PC-9 (cell line): ENCODE measurements around the gene NR4A3. TPM values are rescaled to one million over a fixed set of nuclear protein-coding genes. Genes with fewer than 3 reads are reported as not detected.

ENCODE experiments used
- BruUV-seq: library from RNA; stranded (reverse); fragments of 400-500 nt; replicated peaks from 2 replicates; lab custom pipeline; 2021; lab: Mats Ljungman, UMichigan
- CTCF ChIA-PET: fragments of 300-600 bp; sonication (Branson Sonifier 250); formaldehyde crosslinking; loops from one replicate; lab custom pipeline; 2022; ENCODE audit warnings: antibody characterized with exemption; lab: Charles Lee
- POLR2A ChIA-PET: fragments of 300-600 bp; sonication (Branson Sonifier 250); formaldehyde crosslinking; loops from one replicate; lab custom pipeline; 2022; ENCODE audit warnings: antibody characterized with exemption; ENCODE audit not compliant: unreplicated experiment; lab: Charles Lee
- DNase-seq, 2 experiments: peaks; one replicate each; pipeline versions ENCODE4 v3.0.0 to v3.0.0-alpha.2; 2015 to 2022; ENCODE audit warnings: mixed read lengths in 1 of 2
- H2AFZ ChIP-seq: fragments of 200-600 bp; sonication (generic); 2 replicates; pipeline ENCODE4 v1.8.1; 2017; ENCODE audit warnings: antibody characterized with exemption
- H3F3A ChIP-seq: fragments of 200-600 bp; sonication (generic); 2 replicates; pipeline ENCODE4 v1.8.1; 2017; ENCODE audit warnings: antibody characterized with exemption, mild to moderate bottlenecking, low read depth; ENCODE audit not compliant: insufficient read depth
- H3K27ac ChIP-seq: fragments of 200-600 bp; sonication (generic); 2 replicates; pipeline ENCODE4 v1.6.1; 2016; ENCODE audit warnings: mixed run types
- H3K27me3 ChIP-seq: fragments of 200-600 bp; sonication (generic); 2 replicates; pipeline ENCODE4 v1.6.1; 2016; ENCODE audit warnings: low read depth, mixed run types; ENCODE audit not compliant: insufficient read depth
- H3K36me3 ChIP-seq: fragments of 200-600 bp; sonication (generic); 2 replicates; pipeline ENCODE4 v1.6.1; 2016; ENCODE audit warnings: low read depth, mixed run types
- H3K4me1 ChIP-seq: fragments of 200-600 bp; sonication (generic); replicated peaks from 2 replicates; pipeline ENCODE4 v1.6.1; 2016; ENCODE audit warnings: mixed run types; ENCODE audit not compliant: insufficient read depth
- H3K4me2 ChIP-seq: fragments of 200-600 bp; sonication (generic); 2 replicates; pipeline ENCODE4 v1.6.1; 2017; ENCODE audit warnings: mixed run types
- H3K4me3 ChIP-seq: fragments of 200-600 bp; sonication (generic); 2 replicates; pipeline ENCODE4 v1.6.1; 2016; ENCODE audit warnings: mixed run types
- H3K79me2 ChIP-seq: fragments of 200-600 bp; sonication (generic); 2 replicates; pipeline ENCODE4 v1.6.1; 2017; ENCODE audit warnings: low read depth, mixed run types
- H3K9me2 ChIP-seq: fragments of 200-600 bp; sonication (generic); 2 replicates; pipeline ENCODE4 v1.8.1; 2017; ENCODE audit warnings: mild to moderate bottlenecking; ENCODE audit not compliant: insufficient read depth
- H3K9me3 ChIP-seq: fragments of 200-600 bp; sonication (generic); 2 replicates; pipeline ENCODE4 v1.8.1; 2016; ENCODE audit warnings: low read depth; ENCODE audit not compliant: insufficient read depth
- H4K20me1 ChIP-seq: fragments of 200-600 bp; sonication (generic); 2 replicates; pipeline ENCODE4 v1.8.1; 2017; ENCODE audit not compliant: insufficient read depth
- CTCF ChIP-seq: fragments of 200-600 bp; sonication (generic); conservative IDR thresholded peaks from 2 replicates; pipeline ENCODE4 v1.6.1; 2017; ENCODE audit warnings: mixed run types, antibody characterized with exemption, mild to moderate bottlenecking, moderate library complexity
- EZH2 ChIP-seq: fragments of 200-600 bp; sonication (generic); IDR thresholded peaks from 2 replicates; pipeline ENCODE4 v1.8.0; 2017; ENCODE audit warnings: antibody characterized with exemption, low read depth
- intact Hi-C: fragments of 100-400 bp; cut with micrococcal nuclease; formaldehyde crosslinking; loops from one replicate; pipeline ENCODE4 v1.10.0; 2022; ENCODE audit not compliant: unreplicated experiment
- total RNA-seq: library from RNA; stranded (reverse); gene quantifications from 2 replicates; pipeline ENCODE4 v1.2.3, GENCODE V29; 2021

NR4A3 gene
- total RNA-seq, 1 experiment from 2014 or later = not detected

GRCh38 chr9:99870126-99870525 is 48.4 kb downstream of the NR4A3 start:
- no peak overlapping the region for H2AFZ ChIP-seq
- CTCF ChIA-PET = interaction anchor here (0.6 kb wide), 1 partner anchor 99 kb away, joined by 3 read pairs; no protein-coding TSS in a partner anchor

GRCh38 chr9:99873531-99873930 is 51.8 kb downstream of the NR4A3 start:
- Histone ChIP-seq H3K9me2 (no peaks in the 10 kb centered on the region), H4K20me1 (no peaks in the 10 kb centered on the region), H3K27ac (no peak overlapping the region), H3K4me1 (peaks cover 18% of the 10 kb centered on the region), H3K4me3 (no peak overlapping the region), H3K27me3 (no peaks in the 10 kb centered on the region), H3K36me3 (no peaks in the 10 kb centered on the region), H3K4me2 (no peak overlapping the region; the same call in 1 of the 2 replicates), H2AFZ (no peak overlapping the region), H3F3A (peaks cover 8% of the 10 kb centered on the region), H3K79me2 (no peaks in the 10 kb centered on the region), H3K9me3 (no peaks in the 10 kb centered on the region)
- no peak for TF ChIP-seq EZH2
- no peak for TF ChIP-seq CTCF
- ChIA-PET POLR2A (no interaction called here), CTCF (no interaction called here)
- intact Hi-C loops = no loop called here
- no TSS peak for BruUV-seq
- peak in 1 of 2 experiments; percentile 71 for DNase-seq

More at GRCh38 chr9:99870126-99870525, 48.4 kb downstream of the NR4A3 start:
- Histone ChIP-seq H3K36me3 (no peaks in the 10 kb centered on the region), H3K27ac (no peak overlapping the region), H3K4me2 (no peak overlapping the region), H4K20me1 (no peaks in the 10 kb centered on the region), H3K9me2 (no peaks in the 10 kb centered on the region), H3K4me1 (peaks cover 29% of the 10 kb centered on the region), H3K27me3 (no peaks in the 10 kb centered on the region), H3K4me3 (no peak overlapping the region), H3K79me2 (no peaks in the 10 kb centered on the region), H3K9me3 (no peaks in the 10 kb centered on the region), H3F3A (peaks cover 8% of the 10 kb centered on the region)
- no peak for DNase-seq
- intact Hi-C loops = no loop called here
- no TSS peak for BruUV-seq
- TF ChIP-seq CTCF = no peak
- TF ChIP-seq EZH2 = no peak
- POLR2A ChIA-PET = no interaction called here

GRCh38 chr9:99873943-99874584 is 52.4 kb downstream of the NR4A3 start:
- intact Hi-C loops = no loop called here
- Histone ChIP-seq H3K27ac (no peak overlapping the region), H3K79me2 (no peaks in the 10 kb centered on the region), H3K9me2 (no peaks in the 10 kb centered on the region), H2AFZ (no peak overlapping the region), H3K4me1 (peaks cover 18% of the 10 kb centered on the region), H4K20me1 (no peaks in the 10 kb centered on the region), H3K9me3 (no peaks in the 10 kb centered on the region), H3F3A (peaks cover 8% of the 10 kb centered on the region), H3K4me3 (no peak overlapping the region), H3K36me3 (no peaks in the 10 kb centered on the region), H3K27me3 (no peaks in the 10 kb centered on the region), H3K4me2 (no peak overlapping the region; the same call in 1 of the 2 replicates)
- ChIA-PET POLR2A (no interaction called here), CTCF (no interaction called here)
- BruUV-seq = no TSS peak
- DNase-seq = no peak
- TF ChIP-seq EZH2 (no peak), CTCF (no peak)
